Activated naive CD8-positive, alpha-beta T cell treated with anti-CD3 and anti-CD28 coated beads, Interleukin-2, amount 10 ng/mL, durations not matched to agents 7 days and 5 days (primary cell): ENCODE measurements around the gene RBM14. TPM values are rescaled to one million over a fixed set of nuclear protein-coding genes. Genes with fewer than 3 reads are reported as not detected.
"Not testable (repeated sequence)": the region's sequence is repeated elsewhere in the genome, so short reads cannot be mapped to it uniquely, and the experiment has no call there.

ENCODE experiments used
- ATAC-seq: fragments of 150-1000 bp; cut with Tn5 transposase; one replicate; pipeline ENCODE4 v1.10.0; 2021; ENCODE audit warnings: low read depth, moderate library complexity
- POLR2A ChIA-PET: fragments of 350-600 bp; sonication (Branson Sonifier 250); formaldehyde crosslinking; loops from one replicate; lab custom pipeline; 2021; ENCODE audit warnings: antibody characterized with exemption; lab: Charles Lee
- DNase-seq: peaks from one replicate; pipeline ENCODE4 v3.0.0; 2021
- H3K27ac Mint-ChIP-seq: one replicate; pipeline ENCODE4 v1.8.0; 2022; ENCODE audit warnings: mild to moderate bottlenecking, mixed read lengths
- H3K27me3 Mint-ChIP-seq: one replicate; pipeline ENCODE4 v1.8.0; 2022; ENCODE audit warnings: mild to moderate bottlenecking, moderate library complexity, mixed read lengths
- H3K36me3 Mint-ChIP-seq: one replicate; pipeline ENCODE4 v1.8.0; 2021; ENCODE audit warnings: mild to moderate bottlenecking, mixed read lengths
- H3K4me1 Mint-ChIP-seq: one replicate; pipeline ENCODE4 v1.8.0; 2021; ENCODE audit warnings: mixed read lengths
- H3K4me3 Mint-ChIP-seq: one replicate; pipeline ENCODE4 v1.8.0; 2022; ENCODE audit warnings: mild to moderate bottlenecking, moderate library complexity, mixed read lengths
- H3K9me3 Mint-ChIP-seq: one replicate; pipeline ENCODE4 v1.8.0; 2021; ENCODE audit warnings: mixed read lengths
- total RNA-seq, 2 experiments: library from RNA; stranded (reverse); gene quantifications; one replicate each; pipeline ENCODE4 v1.2.3, GENCODE V29; 2021

Gene RBM14
- total RNA-seq, 2 experiments from 2014 or later, result 150 to 151 TPM

DNA sequence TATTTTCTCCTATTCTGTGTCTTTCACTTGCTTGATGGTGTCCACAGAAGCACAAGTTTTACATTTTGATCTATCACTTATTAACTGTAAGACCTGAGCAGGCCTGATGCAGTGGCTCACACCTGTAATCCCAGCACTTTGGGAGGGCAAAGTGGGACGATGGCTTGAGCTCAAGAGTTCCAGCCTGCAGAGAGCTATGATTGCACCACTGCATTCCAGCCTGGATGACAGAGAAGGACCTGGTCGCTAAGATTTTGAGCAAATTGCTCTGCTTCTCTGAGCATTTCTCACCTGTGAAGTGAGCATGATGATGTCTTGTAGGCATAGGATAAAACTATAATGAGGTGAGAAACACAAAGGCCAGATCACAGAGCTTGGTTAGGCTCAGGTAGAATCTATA, 30.3 kb upstream of the RBM14 start:
- POLR2A ChIA-PET, result no interaction called here

GRCh38 chr11:66589315-66589714, 27.1 kb upstream of the RBM14 start:
- ATAC-seq, H3K4me1 Mint-ChIP-seq, H3K36me3 Mint-ChIP-seq, H3K27ac Mint-ChIP-seq, H3K4me3 Mint-ChIP-seq, H3K27me3 Mint-ChIP-seq, DNase-seq, H3K9me3 Mint-ChIP-seq: not testable (repeated sequence)
- POLR2A ChIA-PET, result interaction anchor here (1.2 kb wide), 1 partner anchor 76 kb away, joined by 3 read pairs; no protein-coding TSS in a partner anchor

More for the DNA sequence above, 30.3 kb upstream of the RBM14 start:
- DNase-seq, result no peak
- H3K36me3 Mint-ChIP-seq, result no peaks in the 10 kb centered on the region
- H3K4me1 Mint-ChIP-seq, result no peaks in the 10 kb centered on the region
- peaks cover 4% of the 10 kb centered on the region for H3K9me3 Mint-ChIP-seq
- no peak overlapping the region for H3K4me3 Mint-ChIP-seq
- no peak for ATAC-seq
- H3K27ac Mint-ChIP-seq, result no peak overlapping the region
- peaks cover 5% of the 10 kb centered on the region for H3K27me3 Mint-ChIP-seq

GRCh38 chr11:66589996-66590675, 26.3 kb upstream of the RBM14 start:
- POLR2A ChIA-PET, result interaction anchor here (1.1 to 1.2 kb wide), 2 partner anchors 27 to 75 kb away, joined by 3 to 4 read pairs; partner anchors contain the start of gene RBM14
- Mint-ChIP-seq H3K4me3 (no peak overlapping the region), H3K4me1 (peaks cover 15% of the 10 kb centered on the region), H3K27ac (no peak overlapping the region), H3K27me3 (peaks cover 3% of the 10 kb centered on the region), H3K36me3 (peaks cover 2% of the 10 kb centered on the region), H3K9me3 (no peaks in the 10 kb centered on the region)
- ATAC-seq (no peak), DNase-seq (no peak)

GRCh38 chr11:66591175-66591574, 25.3 kb upstream of the RBM14 start:
- DNase-seq (no peak), ATAC-seq (no peak)
- Mint-ChIP-seq H3K4me1 (peaks cover 24% of the 10 kb centered on the region), H3K9me3 (no peaks in the 10 kb centered on the region), H3K4me3 (no peak overlapping the region), H3K27me3 (peaks cover 3% of the 10 kb centered on the region), H3K27ac (no peak overlapping the region), H3K36me3 (peaks cover 2% of the 10 kb centered on the region)
- POLR2A ChIA-PET, result interaction anchor here (1.1 to 1.2 kb wide), 2 partner anchors 26 to 47 kb away, joined by 3 to 4 read pairs; partner anchors contain the start of gene RBM14

DNA sequence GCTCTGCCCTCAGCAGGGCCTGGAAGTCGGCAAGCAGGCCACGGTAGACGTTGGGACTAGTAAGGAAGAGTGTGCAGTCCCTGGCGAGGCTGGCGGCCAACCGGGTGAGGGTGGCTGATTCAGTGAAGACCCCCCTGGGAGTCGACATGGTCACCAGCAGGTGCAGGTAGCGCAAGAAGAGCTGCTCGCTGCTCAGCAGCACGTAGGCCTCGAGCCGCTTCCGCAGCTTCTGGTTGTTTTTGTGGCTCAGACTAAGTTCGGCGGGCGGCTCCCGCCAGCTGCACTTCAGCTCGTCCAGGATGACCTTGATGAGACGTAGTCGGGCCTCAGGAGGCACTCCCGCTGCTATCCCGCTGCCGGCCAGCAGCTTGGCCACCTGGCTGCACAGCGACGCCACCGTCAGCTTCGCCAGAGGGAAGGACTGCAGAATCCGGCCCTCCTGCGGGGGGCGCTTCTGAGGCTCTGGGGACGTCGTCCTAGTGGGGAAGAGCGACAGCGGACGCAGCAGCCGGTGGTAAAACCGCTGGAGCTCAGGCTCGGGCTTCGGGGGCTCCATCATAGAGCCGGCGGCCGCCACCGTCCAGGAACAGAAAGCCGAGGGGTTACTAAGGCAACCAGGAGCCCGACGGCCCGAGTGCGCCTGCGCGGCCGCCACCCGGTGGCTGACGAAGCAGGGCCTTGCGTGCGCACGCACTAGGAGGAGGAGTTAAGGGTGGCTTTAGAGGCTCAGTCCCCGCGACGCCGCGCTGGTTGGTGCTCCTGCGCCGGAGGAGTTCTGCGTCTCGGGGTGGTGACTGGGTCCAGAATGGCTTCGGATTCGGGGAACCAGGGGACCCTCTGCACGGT, 23.8 kb upstream of the RBM14 start, which contains the start of the genes CCDC87 and CCS:
Gene CCDC87, minus strand, starts transcription at position 607 of the 846 bp plus-strand sequence. Its CDS starts 48 bp downstream, at position 559.
Gene CCS, plus strand, starts transcription at position 729 of the 846 bp plus-strand sequence. Its CDS starts 77 bp downstream, at position 806.
- H3K27me3 Mint-ChIP-seq, result peaks cover 3% of the 10 kb centered on the region
- peak within 1 kb of the TSS; percentile 97 for H3K4me3 Mint-ChIP-seq
- peak; percentile 99 for DNase-seq
- POLR2A ChIA-PET, result interaction anchor here (0.9 to 4.7 kb wide), 6 partner anchors 14 to 263 kb away, joined by 3 to 62 read pairs (median 3); partner anchors contain the start of genes RBM14 and RBM4B
- H3K9me3 Mint-ChIP-seq, result no peaks in the 10 kb centered on the region
- peaks cover 2% of the 10 kb centered on the region for H3K36me3 Mint-ChIP-seq
- H3K4me1 Mint-ChIP-seq, result peaks cover 24% of the 10 kb centered on the region
- H3K27ac Mint-ChIP-seq, result peak within 1 kb of the TSS; percentile 96
- ATAC-seq, result peak; percentile 97

DNA sequence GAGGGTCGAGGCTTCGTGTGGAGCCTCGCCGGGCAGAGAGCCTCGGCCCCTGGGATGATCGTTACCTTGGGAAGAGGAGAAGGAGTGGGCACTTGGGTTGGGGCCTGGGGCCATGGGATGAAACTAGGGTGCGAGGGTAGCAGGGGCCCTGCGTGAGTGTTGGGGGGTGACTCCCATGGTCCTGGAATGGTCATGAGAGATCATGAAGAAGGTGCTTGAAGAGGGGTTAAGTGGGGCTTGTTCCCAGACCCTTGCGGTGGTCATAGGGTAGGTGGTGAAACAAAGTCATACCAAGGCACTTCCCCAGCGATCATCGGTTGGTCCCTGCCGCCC, 23.2 kb upstream of the RBM14 start:
- ATAC-seq (no peak), DNase-seq (no peak)
- peaks cover 24% of the 10 kb centered on the region for H3K4me1 Mint-ChIP-seq
- peaks cover 3% of the 10 kb centered on the region for H3K27me3 Mint-ChIP-seq
- peak overlapping the region; percentile 97 for H3K4me3 Mint-ChIP-seq
- POLR2A ChIA-PET, result interaction anchor here (0.6 to 4.7 kb wide), 5 partner anchors 16 to 84 kb away, joined by 3 to 62 read pairs (median 7); partner anchors contain the start of genes RBM14, RBM4 and RBM4B
- H3K27ac Mint-ChIP-seq, result peak overlapping the region; percentile 96
- H3K36me3 Mint-ChIP-seq, result peaks cover 2% of the 10 kb centered on the region
- no peaks in the 10 kb centered on the region for H3K9me3 Mint-ChIP-seq

- H3K27me3 Mint-ChIP-seq, result peaks cover 3% of the 10 kb centered on the region
- H3K9me3 Mint-ChIP-seq, result no peaks in the 10 kb centered on the region
- POLR2A ChIA-PET, result interaction anchor here (0.6 to 4.7 kb wide), 3 partner anchors 24 to 45 kb away, joined by 3 to 62 read pairs (median 22); partner anchors contain the start of genes RBM14 and RBM4
- DNase-seq, result no peak
- ATAC-seq, result no peak
- H3K27ac Mint-ChIP-seq, result peak overlapping the region; percentile 96
- peaks cover 2% of the 10 kb centered on the region for H3K36me3 Mint-ChIP-seq
- peak overlapping the region; percentile 97 for H3K4me3 Mint-ChIP-seq
- peaks cover 24% of the 10 kb centered on the region for H3K4me1 Mint-ChIP-seq
These were observed 22.8 kb upstream of the RBM14 start for GRCh38 chr11:66593650-66594049.

DNA sequence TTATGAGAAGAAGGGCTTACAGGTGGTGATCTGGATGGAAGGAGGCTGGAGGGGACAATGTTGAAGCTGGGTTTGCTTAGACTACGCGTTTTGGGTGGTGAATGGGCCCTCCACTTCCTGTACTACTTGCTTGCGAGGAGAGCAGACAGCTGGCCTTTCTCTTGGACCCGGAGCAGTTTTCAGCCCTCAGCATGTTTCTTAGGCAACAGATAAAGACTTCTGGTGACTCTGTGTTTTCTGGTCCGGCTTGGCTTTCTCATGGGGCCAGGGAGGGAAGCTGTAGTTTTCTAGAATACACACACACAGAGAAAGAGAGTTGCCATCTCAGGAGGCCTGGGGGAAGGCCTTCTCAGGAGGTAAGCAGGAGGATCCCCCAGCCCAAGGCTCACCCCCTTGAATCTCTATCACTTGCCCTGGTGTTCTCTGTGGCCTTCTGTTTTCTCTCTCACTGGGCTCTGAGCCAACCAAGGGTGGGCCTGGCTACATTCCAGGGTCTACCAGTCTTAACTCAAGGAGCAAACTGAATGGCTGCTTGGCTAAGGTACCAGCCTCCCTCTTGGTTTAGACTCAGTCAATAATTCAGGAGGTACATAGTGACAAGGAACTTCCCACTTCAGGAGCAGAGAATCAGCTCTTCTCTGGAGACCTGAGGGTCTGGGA, 21.1 kb upstream of the RBM14 start:
- H3K4me3 Mint-ChIP-seq, result peak overlapping the region; percentile 53
- DNase-seq (no peak), ATAC-seq (no peak)
- peak overlapping the region; percentile 81 for H3K27ac Mint-ChIP-seq
- H3K36me3 Mint-ChIP-seq, result peaks cover 3% of the 10 kb centered on the region
- H3K4me1 Mint-ChIP-seq, result peaks cover 24% of the 10 kb centered on the region
- peaks cover 2% of the 10 kb centered on the region for H3K27me3 Mint-ChIP-seq
- H3K9me3 Mint-ChIP-seq, result no peaks in the 10 kb centered on the region
- POLR2A ChIA-PET, result interaction anchor here (0.7 to 4.7 kb wide), 8 partner anchors 16 to 701 kb away, joined by 3 to 62 read pairs (median 6); partner anchors contain the start of genes RBM14, RBM4 and RBM4B

DNA sequence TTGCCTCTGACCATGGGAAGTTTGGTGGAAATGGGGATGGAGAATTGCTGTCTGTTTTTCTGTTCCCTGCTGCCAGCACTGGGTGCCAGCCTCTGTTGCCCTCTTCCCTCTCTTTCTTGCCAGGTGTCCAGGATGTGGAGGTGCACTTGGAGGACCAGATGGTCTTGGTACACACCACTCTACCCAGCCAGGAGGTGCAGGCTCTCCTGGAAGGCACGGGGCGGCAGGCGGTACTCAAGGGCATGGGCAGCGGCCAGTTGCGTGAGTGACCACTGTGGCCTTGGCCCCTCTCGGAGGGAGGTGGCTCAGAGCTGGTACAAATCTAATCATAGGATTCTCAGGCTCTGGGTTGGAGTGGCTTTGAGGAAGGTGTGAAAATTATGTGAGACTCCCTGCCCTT, 17.4 kb upstream of the RBM14 start:
- POLR2A ChIA-PET, result no interaction called here
- no peak for ATAC-seq
- no peak for DNase-seq
- H3K36me3 Mint-ChIP-seq, result peaks cover 7% of the 10 kb centered on the region
- no peak overlapping the region for H3K4me3 Mint-ChIP-seq
- no peak overlapping the region for H3K27ac Mint-ChIP-seq
- H3K9me3 Mint-ChIP-seq, result no peaks in the 10 kb centered on the region
- peaks cover 16% of the 10 kb centered on the region for H3K4me1 Mint-ChIP-seq
- H3K27me3 Mint-ChIP-seq, result no peaks in the 10 kb centered on the region

DNA sequence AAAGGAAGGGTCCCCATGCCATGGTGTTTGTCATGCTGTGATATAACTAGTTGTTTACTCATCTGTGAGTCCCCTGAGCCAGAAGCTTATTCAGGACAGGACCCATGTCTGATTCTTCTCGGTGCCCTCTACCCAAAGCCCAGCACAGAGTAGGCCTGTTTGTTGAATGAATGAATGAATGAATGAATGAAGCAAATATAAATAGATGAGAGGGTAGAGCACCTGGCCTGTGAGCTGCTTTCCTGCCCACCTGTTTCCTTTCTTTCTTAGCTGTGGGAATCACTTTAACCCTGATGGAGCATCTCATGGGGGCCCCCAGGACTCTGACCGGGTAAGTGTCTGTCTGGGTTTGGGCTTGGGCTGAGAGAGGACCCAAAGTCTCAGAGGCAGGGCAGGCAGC, 16.2 kb upstream of the RBM14 start:
- H3K27ac Mint-ChIP-seq, result no peak overlapping the region
- no peak for ATAC-seq
- POLR2A ChIA-PET, result interaction anchor here (1.5 kb wide), 1 partner anchor 16 kb away, joined by 4 read pairs; the partner anchor contains the start of gene RBM14

DNA sequence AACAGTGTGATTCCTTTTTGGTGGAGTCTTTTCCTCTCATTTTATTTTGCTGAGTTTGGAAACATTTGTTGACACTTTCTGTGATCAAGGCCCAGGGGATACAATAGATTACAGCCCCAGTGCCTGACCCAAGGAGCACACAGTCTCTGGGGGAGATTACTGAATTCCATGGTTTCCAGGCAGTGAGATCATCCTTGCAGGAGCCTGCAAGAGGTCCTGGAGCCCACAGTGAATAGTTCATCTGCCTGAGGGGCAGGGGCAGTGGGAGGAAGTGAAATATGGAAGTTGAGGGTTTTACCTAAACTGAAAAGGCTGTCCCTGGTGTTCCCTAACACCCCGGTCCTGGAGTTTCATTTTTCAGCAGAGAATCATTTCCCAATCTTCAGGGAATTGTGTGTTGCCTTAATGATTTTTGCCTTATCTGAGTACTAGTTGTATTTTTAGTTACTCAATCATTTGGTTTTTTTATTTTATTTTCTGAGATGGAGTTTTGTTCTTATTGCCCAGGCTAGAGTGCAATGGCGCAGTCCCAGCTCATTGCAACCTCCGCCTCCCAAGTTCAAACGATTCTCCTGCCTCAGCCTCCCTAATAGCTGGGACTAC, 15.7 kb upstream of the RBM14 start:
- H3K9me3 Mint-ChIP-seq, result no peaks in the 10 kb centered on the region

More for the DNA sequence above, 16.2 kb upstream of the RBM14 start:
- Mint-ChIP-seq H3K4me3 (no peak overlapping the region), H3K9me3 (no peaks in the 10 kb centered on the region), H3K36me3 (peaks cover 7% of the 10 kb centered on the region), H3K4me1 (peaks cover 8% of the 10 kb centered on the region), H3K27me3 (no peaks in the 10 kb centered on the region)
- no peak for DNase-seq

DNA sequence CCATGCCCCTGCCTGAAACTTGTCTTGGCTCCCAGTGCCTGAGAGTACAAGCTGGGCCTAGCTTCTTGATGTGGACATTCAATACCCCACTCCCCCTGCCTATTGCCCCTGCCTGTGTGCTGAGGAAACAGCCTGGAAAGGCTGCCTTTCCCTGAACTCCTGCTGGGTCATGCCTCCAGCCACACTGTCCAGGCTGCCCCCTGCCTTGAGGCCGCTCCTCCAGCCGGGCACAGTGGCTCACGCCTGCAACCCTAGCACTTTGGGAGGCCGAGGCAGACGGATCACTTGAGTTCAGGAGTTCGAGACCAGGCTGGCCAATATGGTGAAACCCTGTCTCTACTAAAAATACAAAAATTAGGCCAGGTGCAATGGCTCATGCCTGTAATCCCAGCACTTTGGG, 13.4 kb upstream of the RBM14 start:
- Mint-ChIP-seq H3K9me3 (no peaks in the 10 kb centered on the region), H3K4me3 (no peak overlapping the region), H3K36me3 (peaks cover 7% of the 10 kb centered on the region), H3K27ac (no peak overlapping the region), H3K4me1 (no peaks in the 10 kb centered on the region), H3K27me3 (no peaks in the 10 kb centered on the region)
- DNase-seq (no peak), ATAC-seq (no peak)
- POLR2A ChIA-PET, result interaction anchor here (1.4 kb wide), 1 partner anchor 14 kb away, joined by 6 read pairs; the partner anchor contains the start of gene RBM14

More for the DNA sequence above, 15.7 kb upstream of the RBM14 start:
- DNase-seq (no peak), ATAC-seq (no peak)
- Mint-ChIP-seq H3K4me1 (peaks cover 3% of the 10 kb centered on the region), H3K27ac (no peak overlapping the region), H3K4me3 (no peak overlapping the region), H3K27me3 (no peaks in the 10 kb centered on the region), H3K36me3 (peaks cover 7% of the 10 kb centered on the region)
- POLR2A ChIA-PET, result interaction anchor here (1.5 kb wide), 1 partner anchor 16 kb away, joined by 4 read pairs; the partner anchor contains the start of gene RBM14
